MM.1S (cell line): ENCODE data around the gene C2CD4C.

Source experiments
- EZH2 ChIP-seq: fragments of 300-600 bp; sonication (generic); optimal IDR thresholded peaks from 2 replicates; pipeline ENCODE3; 2017; ENCODE audit warnings: low read depth, mild to moderate bottlenecking, antibody characterized with exemption, low read length, mixed read lengths
- TF ChIP-seq, protein P1 (sequence below): fragments of 300-600 bp; sonication (generic); IDR thresholded peaks from 2 replicates; pipeline ENCODE4 v1.5.1; 2016; ENCODE audit warnings: antibody characterized with exemption, low read length, mixed read lengths

DNA sequence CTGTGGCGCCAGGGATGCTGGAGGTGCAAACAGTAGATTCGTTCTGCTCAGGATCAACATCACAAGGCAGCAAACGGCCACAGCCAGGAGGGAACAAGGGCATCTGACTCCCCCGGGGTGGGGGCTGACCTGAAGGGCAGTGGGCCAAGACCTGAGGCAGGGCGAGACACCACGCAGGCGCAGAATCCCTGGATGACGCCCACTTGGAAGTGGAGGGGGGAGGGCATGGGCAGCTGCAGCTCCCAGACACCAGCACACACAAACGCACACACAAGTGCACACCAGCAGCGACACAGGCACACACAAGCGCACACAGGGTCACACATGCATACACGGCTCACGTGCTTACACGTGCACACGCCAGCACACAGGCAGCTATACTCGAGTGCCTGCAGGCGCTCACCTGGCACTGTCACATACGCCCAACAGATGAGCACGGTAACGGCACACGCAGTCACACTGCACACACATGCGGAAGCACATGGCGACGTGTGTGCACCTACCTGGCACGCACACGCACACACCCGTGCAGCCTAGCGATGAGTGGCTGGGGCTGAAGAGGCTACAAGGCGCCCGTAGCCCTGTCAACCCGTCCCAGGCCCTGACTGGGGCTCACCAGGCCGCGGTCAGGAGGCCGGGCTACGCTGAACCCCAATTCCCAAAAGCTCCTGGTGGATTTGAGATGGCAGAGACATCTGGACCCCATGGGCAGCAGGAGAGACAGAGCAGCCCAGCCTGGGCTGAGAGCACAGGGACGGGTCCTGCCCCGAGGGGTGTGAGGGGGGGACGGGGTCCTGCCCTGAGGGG, 5.5 kb downstream of the C2CD4C start:
- no peak for TF ChIP-seq EZH2
- TF ChIP-seq, protein P1, sequence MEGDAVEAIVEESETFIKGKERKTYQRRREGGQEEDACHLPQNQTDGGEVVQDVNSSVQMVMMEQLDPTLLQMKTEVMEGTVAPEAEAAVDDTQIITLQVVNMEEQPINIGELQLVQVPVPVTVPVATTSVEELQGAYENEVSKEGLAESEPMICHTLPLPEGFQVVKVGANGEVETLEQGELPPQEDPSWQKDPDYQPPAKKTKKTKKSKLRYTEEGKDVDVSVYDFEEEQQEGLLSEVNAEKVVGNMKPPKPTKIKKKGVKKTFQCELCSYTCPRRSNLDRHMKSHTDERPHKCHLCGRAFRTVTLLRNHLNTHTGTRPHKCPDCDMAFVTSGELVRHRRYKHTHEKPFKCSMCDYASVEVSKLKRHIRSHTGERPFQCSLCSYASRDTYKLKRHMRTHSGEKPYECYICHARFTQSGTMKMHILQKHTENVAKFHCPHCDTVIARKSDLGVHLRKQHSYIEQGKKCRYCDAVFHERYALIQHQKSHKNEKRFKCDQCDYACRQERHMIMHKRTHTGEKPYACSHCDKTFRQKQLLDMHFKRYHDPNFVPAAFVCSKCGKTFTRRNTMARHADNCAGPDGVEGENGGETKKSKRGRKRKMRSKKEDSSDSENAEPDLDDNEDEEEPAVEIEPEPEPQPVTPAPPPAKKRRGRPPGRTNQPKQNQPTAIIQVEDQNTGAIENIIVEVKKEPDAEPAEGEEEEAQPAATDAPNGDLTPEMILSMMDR = no peak
